Endothelial cell (in vitro differentiated cells): ENCODE measurements around the gene DCANP1. TPM values are rescaled to one million over a fixed set of nuclear protein-coding genes. Genes with fewer than 3 reads are reported as not detected.

Experiments
- DNase-seq: peaks from one replicate; pipeline ENCODE4 v3.0.0; 2021; ENCODE audit warnings: low spot score
- H3K27ac Mint-ChIP-seq: one replicate; pipeline ENCODE4 v1.8.0; 2021; ENCODE audit warnings: mixed read lengths, inconsistent platforms; ENCODE audit not compliant: unreplicated experiment
- H3K27me3 Mint-ChIP-seq: one replicate; pipeline ENCODE4 v1.8.0; 2021; ENCODE audit warnings: mild to moderate bottlenecking, moderate library complexity, mixed read lengths, inconsistent platforms; ENCODE audit not compliant: unreplicated experiment
- H3K36me3 Mint-ChIP-seq: one replicate; pipeline ENCODE4 v1.8.0; 2021; ENCODE audit warnings: mild to moderate bottlenecking, low read depth, mixed read lengths, inconsistent platforms; ENCODE audit not compliant: unreplicated experiment
- H3K4me1 Mint-ChIP-seq: one replicate; pipeline ENCODE4 v1.8.0; 2021; ENCODE audit warnings: mild to moderate bottlenecking, mixed read lengths, inconsistent platforms; ENCODE audit not compliant: unreplicated experiment
- H3K4me3 Mint-ChIP-seq: one replicate; pipeline ENCODE4 v1.8.0; 2021; ENCODE audit warnings: mild to moderate bottlenecking, mixed read lengths, inconsistent platforms; ENCODE audit not compliant: unreplicated experiment
- H3K9me3 Mint-ChIP-seq: one replicate; pipeline ENCODE4 v1.8.0; 2021; ENCODE audit warnings: mixed read lengths, inconsistent platforms; ENCODE audit not compliant: unreplicated experiment
- total RNA-seq: library from RNA; stranded (reverse); fragmentation: NEBNext Ultra II Directional; extraction: Animal tissue kit (Norgen Biotek cat#: 25700); gene quantifications from one replicate; pipeline ENCODE4 v1.2.1, GENCODE V29; 2021; ENCODE audit not compliant: unreplicated experiment
- TF ChIP-seq, protein P1 (sequence below): fragments of 200-600 bp; sonication (generic); IDR thresholded peaks from one replicate; pipeline ENCODE4 v1.5.0; 2021; ENCODE audit warnings: antibody characterized with exemption; ENCODE audit not compliant: unreplicated experiment

The DCANP1 gene
- total RNA-seq, 1 donor from 2014 or later = not detected

DNA sequence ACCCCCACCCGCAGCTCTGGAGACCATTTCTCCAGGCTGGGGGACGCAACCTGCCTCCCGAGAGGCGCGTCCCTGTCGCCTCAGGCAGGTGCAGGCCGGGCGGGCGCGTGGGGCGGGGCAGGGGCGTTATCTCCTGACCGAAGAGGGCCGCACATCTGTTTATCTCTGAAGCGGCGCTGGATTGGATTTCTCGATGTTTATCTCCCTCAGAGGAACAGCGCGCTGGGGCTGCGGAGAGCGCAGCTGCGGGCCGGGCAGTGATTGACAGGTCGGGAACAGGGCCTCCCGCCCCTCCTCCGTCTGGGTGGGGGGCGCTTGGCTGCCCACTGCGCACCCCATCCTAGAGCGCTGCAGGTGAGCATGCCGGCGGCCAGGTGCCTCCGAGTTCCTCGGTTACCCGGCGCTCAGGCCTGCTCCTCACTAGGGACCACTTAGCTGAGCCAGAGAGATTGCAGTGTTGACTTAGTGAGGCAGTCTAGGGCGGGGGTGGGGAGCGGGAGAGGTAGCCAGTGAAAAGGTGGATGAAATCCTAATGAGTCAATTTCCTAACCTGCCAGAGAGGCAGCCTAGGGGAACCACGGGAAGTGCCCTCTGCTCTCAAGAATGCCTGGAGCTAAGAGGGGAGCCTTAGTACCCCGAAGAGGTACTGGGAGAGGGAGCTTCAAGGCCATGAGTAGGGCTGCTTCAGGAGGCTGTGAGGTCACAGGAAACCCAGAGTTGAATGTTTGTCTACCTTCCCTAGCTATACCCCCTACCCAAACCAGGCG lies 44.6 kb upstream of the DCANP1 start:
- Mint-ChIP-seq H3K4me1 (peaks cover 12% of the 10 kb centered on the region), H3K36me3 (peaks cover 4% of the 10 kb centered on the region), H3K27ac (no peak overlapping the region), H3K27me3 (peaks cover 24% of the 10 kb centered on the region), H3K9me3 (no peaks in the 10 kb centered on the region), H3K4me3 (no peak overlapping the region)
- DNase-seq = no peak
- TF ChIP-seq, protein P1, sequence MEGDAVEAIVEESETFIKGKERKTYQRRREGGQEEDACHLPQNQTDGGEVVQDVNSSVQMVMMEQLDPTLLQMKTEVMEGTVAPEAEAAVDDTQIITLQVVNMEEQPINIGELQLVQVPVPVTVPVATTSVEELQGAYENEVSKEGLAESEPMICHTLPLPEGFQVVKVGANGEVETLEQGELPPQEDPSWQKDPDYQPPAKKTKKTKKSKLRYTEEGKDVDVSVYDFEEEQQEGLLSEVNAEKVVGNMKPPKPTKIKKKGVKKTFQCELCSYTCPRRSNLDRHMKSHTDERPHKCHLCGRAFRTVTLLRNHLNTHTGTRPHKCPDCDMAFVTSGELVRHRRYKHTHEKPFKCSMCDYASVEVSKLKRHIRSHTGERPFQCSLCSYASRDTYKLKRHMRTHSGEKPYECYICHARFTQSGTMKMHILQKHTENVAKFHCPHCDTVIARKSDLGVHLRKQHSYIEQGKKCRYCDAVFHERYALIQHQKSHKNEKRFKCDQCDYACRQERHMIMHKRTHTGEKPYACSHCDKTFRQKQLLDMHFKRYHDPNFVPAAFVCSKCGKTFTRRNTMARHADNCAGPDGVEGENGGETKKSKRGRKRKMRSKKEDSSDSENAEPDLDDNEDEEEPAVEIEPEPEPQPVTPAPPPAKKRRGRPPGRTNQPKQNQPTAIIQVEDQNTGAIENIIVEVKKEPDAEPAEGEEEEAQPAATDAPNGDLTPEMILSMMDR = no peak

DNA sequence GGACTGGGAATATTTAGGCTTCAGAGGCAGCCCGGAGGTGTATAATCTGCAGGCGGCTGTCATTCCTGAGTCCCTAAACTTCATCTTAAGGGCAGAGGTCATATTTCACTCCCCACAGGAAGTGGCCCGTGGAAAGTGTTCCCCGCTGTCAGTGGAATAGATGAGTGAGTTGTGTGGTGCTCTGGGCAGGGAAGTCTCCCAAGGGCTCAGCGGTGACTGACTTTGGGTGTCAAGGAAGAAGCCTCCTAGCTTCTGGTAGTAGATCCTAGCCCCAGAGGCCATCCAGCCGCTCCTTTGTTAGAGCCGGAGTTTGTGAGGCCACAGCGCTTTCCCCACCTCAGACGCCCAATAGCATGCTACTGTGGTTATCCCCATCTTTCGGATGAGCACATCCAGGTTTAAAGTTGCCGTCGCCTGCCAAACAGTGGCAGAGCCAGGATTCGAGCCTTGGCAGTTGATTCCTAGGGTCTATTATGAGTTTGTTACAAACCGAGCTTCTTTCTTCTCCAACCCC lies 43.9 kb upstream of the DCANP1 start:
- H3K27me3 Mint-ChIP-seq = peaks cover 29% of the 10 kb centered on the region
- no peak overlapping the region for H3K4me3 Mint-ChIP-seq
- TF ChIP-seq, protein P1 = no peak

DNA sequence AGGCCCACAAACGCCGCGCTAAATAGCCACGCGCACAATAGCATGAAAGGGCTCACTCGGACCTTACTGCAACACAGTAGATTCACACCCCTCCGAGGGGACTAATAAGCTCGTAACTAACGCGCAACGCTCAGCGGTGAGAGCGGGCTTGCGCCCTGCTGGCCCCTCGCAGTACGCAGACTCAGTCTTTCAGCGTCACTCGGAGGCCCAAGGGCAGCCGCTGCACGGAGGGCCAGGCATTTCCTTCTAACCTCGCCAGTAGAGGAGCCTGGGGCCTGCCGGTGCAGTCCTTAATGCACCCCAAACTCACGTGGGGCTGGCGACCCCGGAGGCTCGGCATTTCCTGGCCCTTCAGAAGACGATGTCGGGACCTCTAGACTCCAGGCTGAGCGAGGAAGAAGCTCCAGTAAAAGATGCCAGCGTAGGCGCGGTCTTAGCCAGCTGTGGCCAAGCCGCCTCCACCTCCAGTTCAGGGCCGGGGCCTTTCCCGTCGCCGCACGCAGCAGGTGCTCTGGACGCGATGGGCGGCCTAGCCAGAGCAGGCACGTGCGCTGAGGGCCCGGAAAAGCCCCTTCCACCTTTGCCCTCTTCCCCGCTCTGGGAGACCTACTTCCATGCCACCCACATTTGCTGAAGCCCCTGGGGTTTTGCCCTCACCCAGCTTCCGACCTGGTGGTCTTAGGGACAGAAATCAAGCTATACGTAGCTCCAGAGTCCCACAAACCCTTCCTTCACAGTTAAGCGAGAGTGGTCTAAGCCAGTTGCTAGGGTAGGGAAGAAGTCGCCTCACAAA lies 43.3 kb upstream of the DCANP1 start:
- TF ChIP-seq, protein P1 = no peak
- no peak overlapping the region for H3K27ac Mint-ChIP-seq
- no peaks in the 10 kb centered on the region for H3K9me3 Mint-ChIP-seq
- peaks cover 4% of the 10 kb centered on the region for H3K36me3 Mint-ChIP-seq
- H3K4me3 Mint-ChIP-seq = no peak overlapping the region
- peaks cover 32% of the 10 kb centered on the region for H3K27me3 Mint-ChIP-seq
- peaks cover 12% of the 10 kb centered on the region for H3K4me1 Mint-ChIP-seq
- no peak for DNase-seq

More for the DNA sequence above, 43.9 kb upstream of the DCANP1 start:
- Mint-ChIP-seq H3K36me3 (peaks cover 4% of the 10 kb centered on the region), H3K4me1 (peaks cover 12% of the 10 kb centered on the region), H3K9me3 (no peaks in the 10 kb centered on the region), H3K27ac (no peak overlapping the region)
- no peak for DNase-seq

DNA sequence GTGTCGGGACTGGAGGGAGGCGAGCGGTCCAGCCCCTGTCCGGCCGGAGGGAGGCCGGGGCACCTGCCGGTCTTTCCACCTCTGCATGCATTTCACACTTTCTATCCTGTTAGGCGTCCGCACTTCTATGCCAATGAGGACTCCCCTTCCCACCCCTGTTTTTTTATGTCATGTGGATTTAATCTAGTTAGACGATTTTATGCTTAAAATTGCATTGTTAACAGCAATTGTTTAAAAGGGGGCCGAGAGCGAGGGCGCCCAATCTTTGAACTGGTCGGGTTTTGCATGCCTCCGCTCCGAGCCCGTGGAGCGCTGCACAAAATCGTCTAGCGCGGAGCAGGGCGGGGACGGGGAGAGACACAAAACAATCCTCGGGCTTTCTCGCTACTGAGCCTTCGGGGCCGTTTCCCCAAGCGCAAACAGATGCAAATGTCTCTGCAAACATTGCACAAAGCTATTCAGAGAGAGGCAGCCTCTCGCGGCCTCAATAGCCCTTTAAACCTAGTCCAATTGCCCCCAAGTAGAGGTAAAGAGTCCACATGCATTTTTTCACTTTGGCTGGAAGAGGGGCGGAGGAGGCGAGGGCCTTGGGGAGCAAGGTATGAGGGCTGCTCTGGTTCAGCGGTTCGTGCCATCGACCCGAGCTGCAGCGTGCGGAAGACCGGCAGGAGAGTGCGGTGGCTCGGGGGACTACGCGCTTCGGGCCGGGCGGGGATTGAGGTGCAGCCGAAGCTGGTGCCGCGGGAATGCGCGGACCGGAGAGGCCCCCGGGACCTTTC lies 42.5 kb upstream of the DCANP1 start:
- Mint-ChIP-seq H3K9me3 (no peaks in the 10 kb centered on the region), H3K27me3 (peaks cover 32% of the 10 kb centered on the region), H3K36me3 (peaks cover 4% of the 10 kb centered on the region), H3K4me1 (peaks cover 12% of the 10 kb centered on the region), H3K4me3 (peak overlapping the region; percentile 87), H3K27ac (no peak overlapping the region)
- no peak for DNase-seq
- TF ChIP-seq, protein P1 = no peak
